ENCODE measurements around the gene UST.

DNA sequence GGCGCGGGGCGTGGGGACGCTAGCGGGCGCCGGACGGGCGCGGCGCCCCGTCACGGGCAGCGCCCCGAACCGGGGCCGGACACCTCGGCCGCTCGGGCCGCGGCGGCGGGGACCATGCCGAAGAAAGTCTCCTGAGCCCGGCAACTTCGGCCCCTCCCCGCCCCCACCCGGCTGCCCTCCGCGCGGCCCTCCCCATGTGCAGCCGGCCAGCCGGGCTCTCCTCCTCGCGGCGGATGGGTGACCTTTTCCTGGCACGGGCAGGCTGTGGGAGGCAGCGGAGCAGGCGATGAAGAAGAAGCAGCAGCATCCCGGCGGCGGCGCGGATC, 278 bp downstream of the UST start:
- TF ChIP-seq, protein P1, sequence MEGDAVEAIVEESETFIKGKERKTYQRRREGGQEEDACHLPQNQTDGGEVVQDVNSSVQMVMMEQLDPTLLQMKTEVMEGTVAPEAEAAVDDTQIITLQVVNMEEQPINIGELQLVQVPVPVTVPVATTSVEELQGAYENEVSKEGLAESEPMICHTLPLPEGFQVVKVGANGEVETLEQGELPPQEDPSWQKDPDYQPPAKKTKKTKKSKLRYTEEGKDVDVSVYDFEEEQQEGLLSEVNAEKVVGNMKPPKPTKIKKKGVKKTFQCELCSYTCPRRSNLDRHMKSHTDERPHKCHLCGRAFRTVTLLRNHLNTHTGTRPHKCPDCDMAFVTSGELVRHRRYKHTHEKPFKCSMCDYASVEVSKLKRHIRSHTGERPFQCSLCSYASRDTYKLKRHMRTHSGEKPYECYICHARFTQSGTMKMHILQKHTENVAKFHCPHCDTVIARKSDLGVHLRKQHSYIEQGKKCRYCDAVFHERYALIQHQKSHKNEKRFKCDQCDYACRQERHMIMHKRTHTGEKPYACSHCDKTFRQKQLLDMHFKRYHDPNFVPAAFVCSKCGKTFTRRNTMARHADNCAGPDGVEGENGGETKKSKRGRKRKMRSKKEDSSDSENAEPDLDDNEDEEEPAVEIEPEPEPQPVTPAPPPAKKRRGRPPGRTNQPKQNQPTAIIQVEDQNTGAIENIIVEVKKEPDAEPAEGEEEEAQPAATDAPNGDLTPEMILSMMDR (IDR thresholded peaks at IDR 0.05) = no peak
- TF ChIP-seq POLR2A (IDR thresholded peaks at IDR 0.05) = no peak
